C4-2B (cell line): Measurements from ENCODE around the gene PLEKHA1.

ENCODE experiments used
- CTCF ChIP-seq: fragments of 450-650 bp; conservative IDR thresholded peaks from 2 replicates; pipeline ENCODE4 v1.5.1; 2017; ENCODE audit warnings: mild to moderate bottlenecking
- ZFX ChIP-seq: fragments of 450-650 bp; IDR thresholded peaks from 2 replicates; pipeline ENCODE4 v1.6.1; 2017

DNA sequence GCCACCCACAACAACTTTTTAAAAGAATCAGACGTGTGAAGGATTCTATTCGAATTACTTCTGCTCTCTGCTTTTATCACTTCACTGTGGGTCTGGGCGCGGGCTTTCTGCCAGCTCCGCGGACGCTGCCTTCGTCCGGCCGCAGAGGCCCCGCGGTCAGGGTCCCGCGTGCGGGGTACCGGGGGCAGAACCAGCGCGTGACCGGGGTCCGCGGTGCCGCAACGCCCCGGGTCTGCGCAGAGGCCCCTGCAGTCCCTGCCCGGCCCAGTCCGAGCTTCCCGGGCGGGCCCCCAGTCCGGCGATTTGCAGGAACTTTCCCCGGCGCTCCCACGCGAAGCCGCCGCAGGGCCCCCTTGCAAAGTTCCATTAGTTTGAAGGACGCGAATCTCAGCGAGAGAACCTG is 86.4 kb downstream of the PLEKHA1 start:
- TF ChIP-seq CTCF (no peak), ZFX (no peak)
